Fibroblast of lung (primary cell): Measurements from ENCODE around the gene ASAP3.

Source experiments
- CTCF ChIP-seq, 2 donors: IDR thresholded peaks in 1 of 2; conservative IDR thresholded peaks in 1 of 2; 1 replicate in 1 of 2; 2 replicates in 1 of 2; pipeline ENCODE4 v1.5.1; 2011 to 2012; ENCODE audit warnings: low read length in 2 of 2, control low read depth in 1 of 2, inconsistent platforms in 1 of 2, low read depth in 1 of 2, mild to moderate bottlenecking in 1 of 2
- EZH2 ChIP-seq: IDR thresholded peaks from 2 replicates; pipeline ENCODE4 v1.5.1; 2012; ENCODE audit warnings: low read length, control low read depth, mild to moderate bottlenecking; ENCODE audit errors: missing control alignments

DNA sequence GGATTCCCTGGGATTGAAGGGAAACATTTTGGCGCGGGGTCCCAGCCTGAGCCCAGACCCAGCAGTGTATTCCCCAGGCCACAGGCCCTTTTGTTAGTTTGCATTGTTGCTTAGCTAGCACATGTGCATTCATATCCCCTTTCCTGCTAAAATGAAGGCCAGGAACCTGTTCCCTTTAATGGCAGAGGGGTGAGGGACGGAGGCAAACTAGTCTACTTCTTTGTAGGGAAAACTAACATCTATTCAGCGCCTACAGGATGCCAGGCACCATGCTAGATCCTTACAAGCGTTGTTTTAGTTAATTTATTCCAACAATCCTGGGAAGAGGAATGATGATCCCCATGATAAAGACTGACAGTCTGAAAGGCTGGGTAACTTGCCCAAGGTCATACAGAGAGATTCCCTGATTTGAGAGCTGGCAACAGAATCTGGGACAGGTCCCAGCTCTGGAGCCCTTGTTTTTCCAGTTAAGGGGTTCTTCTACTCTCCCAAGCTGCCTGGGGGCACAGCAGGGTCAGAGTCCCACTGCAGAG, 47.6 kb upstream of the ASAP3 start:
- TF ChIP-seq CTCF (conservative IDR thresholded peaks at IDR 0.05 in 1 of 2, IDR thresholded peaks at IDR 0.05 in 1 of 2; ENCODE audit: low read depth in 1 of 2, low read length in 2 of 2) (no peak), EZH2 (no peak)
